Measurements from ENCODE around the gene KCNQ1OT1.

Gene KCNQ1OT1

DNA sequence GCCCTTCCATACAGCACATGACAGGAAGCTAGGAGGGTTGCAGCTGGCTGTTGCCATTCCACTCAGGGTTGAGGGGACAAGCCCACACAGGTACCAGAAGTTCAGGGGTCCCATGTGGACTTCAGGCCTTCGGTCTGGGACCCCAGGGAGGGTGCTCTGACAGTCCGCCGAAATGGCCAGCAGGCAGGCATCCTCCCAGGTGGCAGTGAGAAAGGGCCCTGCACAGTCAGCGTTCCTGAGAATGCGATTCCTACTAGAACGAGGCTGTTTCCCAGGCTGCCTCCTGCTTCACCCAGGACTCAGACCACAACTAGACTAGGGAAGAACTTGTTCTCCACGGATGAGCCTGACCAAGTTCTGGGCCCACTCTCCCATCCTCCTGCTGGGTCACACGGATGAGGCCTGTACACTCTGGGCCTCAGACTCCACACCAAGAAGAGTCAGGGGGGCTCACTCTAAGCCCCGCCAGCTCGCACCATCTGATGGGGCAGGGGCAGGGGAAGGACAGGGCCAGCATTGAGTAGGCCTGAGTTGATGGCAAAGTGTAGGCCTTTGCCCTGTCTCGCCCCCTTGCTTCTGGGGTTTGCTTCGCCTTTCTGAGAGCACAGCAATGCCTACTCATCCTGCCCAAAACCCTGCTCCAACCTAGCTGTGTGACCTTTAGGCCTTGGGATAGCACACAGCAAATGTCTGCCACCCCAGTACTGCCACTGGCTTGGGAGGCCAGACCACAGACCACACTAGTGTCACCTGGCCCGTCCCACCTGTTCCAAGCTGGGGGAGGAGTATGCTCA, 14.0 kb downstream of the KCNQ1OT1 start:
- DNase-seq = no peak

DNA sequence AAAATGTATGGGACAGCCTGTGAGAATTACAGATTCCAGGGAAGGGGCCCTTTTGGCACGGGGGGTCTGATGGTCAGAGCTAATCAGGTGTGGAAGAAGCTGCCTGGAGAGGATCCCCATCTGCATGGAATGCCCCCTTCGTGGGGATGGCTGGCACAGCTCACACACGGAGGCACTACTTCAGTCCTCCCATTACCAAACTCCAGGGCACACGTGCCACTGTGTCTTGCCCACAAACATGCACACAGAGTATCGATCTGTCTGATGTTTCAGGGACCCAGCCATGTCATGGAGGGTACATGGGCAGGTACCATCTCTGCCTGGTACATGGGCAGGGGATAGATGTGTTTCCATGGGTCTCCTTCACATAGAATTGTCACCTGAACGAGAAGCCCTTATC, 14.7 kb downstream of the KCNQ1OT1 start:
- no peak for DNase-seq

DNA sequence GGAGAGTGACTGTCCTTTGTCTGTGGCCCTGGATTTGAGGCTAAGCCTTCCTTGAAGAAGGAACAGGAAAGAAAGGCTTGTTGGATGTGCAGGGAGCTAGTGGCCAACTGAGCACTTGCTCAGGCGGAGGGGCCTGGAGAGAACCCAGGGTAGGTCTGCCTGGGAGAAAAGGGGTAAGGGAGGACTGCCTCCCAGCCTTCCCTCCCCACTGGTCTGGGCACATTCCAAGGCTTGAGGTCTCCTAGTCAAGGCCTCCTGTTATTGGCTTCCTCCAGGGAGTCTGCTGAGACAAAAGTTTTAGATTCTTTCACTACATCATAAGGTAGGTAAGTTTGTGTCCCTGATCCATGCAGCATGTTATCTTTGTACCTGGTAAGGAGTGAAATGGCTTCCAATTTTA, 15.2 kb downstream of the KCNQ1OT1 start:
- DNase-seq = no peak

DNA sequence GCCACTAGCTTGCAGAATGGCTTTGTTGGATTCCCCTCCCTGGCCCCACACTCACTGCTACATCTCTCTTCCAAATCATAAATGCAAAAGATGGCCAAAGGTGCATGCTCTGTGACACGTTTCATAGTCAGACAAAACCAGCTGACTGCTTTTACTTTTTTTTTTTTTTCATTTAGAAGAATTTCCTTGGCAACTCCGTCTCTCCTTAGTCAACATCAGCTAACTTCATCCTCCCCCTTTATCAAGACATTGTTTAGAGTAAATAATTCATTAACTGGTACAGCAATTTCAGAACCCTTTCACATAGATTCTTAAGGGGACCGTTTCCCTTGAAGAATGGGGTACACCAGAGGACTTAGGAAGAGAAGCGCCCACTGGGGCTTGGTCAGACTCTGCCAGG, 16.0 kb downstream of the KCNQ1OT1 start:
- DNase-seq = no peak

DNA sequence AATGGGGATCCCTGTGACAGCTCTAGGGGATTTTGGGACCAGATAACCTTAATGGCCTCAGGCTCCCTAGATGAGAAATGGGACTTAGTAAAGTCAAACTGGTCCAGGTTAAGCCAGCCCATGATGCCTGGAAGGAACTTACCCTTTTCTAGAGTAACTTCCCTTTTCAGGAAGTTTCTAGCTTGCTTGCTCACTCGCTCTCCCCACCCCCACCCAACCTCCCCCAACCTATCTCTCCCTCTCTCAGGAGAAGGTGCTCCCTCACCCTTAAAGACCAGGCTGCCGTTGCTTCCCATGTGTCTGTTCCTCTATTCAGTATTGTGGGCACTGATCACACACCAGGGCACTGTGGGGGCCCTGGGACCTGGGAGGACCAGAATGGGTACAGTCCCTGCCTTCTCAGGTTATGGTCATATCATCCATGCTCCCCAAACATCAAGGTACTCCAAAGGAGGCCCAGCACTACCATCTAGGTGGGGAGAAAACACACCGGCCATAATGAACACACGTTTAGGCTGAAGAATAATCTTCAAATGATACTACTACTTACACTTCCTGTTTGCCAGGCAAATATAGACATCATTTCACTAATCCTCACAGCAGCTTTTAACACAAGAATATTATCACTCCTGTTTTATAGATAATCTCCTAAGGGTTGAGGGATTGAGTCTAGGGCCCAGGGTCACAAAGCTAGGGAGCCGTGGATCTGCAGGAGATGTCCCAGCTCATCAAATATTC, 18.2 kb downstream of the KCNQ1OT1 start:
- no peak for DNase-seq

DNA sequence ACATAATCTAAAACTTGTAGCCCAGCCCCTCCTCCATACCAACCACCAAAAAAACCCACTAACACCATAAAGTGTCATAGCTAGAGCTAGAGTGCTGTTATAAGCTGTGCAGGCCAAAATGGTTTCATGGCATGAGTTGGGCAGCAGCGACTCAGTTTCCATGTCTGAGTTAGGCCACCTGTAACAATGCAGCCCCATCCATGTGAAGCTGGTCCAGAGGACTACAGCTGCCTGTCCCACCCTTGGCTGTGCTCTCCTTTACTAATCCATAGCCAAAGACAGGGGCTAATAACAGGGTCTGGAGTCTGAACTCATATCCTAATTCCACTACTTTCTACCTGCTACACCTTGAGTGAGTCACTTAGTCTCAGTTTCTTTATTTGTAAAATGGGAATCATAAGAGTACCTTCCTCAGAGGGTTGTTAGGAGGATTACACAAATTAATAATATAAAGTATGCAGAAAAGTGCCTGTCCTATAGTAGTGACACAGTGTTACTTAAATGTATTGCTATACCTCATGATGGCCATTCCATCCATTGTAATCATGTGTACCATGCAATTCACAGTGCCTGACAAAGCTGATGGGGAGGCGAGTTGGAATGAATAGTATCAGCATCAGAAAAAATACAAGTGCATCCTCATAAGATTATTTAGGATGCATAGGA, 20.6 kb downstream of the KCNQ1OT1 start:
- DNase-seq = no peak

DNA sequence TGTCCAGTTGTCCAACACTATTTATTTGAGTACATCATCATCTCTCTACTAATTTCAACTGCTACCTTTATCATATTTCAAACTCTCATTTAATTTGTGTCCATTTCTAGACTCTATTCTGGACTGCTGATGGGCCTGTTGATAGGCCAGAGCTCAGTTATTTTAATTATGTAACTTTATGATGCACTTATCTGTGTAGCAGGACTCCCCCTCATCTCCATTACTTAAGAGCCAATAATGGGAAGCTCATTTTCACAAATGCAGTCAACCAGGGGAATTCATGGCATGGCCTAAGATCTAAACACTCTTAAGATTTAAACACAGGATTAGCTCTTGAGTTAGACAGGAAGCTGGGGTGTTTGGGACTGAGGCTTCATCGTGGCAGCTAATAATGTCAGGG, 21.4 kb downstream of the KCNQ1OT1 start:
- no peak for DNase-seq

DNA sequence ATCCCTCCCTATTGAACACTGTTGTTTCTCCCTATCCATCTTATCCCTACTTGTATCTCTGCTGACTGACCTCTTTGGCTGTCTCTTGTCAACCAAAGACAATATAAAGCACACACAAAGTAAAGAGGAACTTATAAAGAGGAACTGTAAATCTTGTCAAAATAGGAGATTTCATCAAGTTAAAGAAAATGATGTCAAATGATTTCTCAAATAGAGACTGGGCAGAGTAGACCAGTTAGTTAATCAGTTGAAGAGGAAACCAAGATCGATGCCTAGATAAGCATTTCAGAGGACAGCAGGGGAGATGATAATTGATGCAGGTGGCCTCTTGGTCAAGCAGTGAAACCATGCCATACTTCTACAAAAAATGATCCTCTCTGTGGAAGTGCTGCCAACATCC, 22.7 kb downstream of the KCNQ1OT1 start:
- no peak for DNase-seq

DNA sequence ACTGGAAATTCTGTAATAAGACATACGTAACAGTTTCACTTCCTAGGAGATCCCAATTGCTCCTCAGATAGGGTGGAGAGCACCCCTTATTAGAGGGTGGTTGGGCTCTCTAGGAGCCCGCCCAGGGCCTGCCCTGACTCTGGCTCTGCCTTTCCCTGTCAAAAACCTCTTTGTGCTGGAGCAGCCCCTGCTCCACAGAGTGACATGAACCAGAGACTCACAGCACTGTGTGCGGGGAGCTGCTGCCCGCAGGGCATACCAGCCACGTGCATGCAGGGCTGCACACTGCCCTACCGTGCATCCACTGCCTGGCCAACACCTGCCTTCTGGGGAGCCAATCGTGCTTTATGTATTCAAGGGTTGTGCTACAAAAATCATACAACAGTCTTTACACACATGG, 24.3 kb downstream of the KCNQ1OT1 start:
- no peak for DNase-seq

DNA sequence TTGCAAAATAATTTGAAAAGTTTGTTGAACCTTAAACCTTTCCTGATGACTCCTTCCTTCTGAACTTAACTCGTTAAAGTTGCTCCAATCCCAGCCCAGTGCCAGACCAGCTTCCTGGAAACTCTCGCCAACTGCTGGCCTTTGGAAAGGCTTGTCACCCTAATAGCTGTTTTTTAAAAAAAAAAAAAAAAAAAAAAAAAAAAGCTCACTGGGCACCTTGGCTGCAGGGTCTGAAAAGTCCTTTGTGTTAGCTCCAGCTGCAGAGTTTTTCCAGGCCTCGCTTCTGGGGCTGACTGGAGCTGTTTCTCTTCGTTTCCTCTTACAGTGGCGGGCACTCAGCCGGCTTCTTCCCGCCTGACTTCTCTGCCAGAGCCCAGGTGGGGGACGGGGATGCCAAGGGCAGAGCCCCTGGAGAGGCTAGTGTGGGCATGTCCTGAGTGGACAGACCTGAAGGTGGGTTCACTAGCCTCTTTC, 25.1 kb downstream of the KCNQ1OT1 start:
- DNase-seq = no peak

DNA sequence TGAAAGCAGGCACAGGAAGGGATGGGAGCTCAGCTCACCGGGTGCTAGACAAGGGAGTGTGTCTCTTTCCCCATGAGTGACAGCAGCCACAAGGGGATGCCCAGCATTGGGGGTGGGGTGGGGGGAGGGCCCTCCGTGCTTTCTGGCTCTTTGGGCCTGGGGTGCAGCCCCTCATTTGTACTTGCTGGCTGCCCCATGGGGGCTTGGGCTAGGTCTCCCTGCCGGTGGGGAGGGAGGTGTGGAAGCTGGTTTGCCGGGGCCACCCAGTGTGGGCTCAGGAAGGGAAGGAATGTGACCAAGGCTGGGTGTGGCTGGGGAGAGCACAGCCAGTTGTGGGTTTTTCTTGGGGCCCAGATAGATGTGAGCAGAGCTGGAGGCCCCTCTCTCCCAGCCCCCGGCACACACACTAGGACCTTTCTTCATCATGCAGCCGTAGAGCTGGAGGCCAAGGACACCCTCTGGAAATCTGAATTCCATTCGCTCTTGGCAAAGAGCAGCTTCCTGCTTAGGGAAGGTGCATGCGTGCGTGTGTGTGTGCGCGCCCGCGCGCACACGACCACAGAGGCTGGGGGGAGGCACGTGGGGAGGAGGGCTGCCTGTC, 25.8 kb downstream of the KCNQ1OT1 start:
- no peak for DNase-seq

DNA sequence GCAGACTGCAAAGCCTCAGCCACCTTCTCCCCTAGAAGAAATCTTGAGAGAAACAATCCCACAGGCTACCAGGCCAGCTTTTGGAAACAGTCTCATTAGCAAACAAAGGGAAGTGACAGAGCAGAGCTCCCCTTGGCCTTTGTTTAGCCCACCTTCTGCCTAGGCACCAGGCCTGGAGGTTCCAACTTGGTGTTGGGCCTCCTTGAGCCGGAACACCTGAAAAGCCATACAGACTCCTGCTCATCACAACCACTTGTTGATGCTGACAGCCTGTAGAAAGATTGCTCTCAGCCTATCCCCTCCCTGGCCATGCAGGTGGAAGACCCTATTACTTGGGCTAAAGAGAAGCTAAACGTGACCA, 26.6 kb downstream of the KCNQ1OT1 start:
- no peak for DNase-seq

DNA sequence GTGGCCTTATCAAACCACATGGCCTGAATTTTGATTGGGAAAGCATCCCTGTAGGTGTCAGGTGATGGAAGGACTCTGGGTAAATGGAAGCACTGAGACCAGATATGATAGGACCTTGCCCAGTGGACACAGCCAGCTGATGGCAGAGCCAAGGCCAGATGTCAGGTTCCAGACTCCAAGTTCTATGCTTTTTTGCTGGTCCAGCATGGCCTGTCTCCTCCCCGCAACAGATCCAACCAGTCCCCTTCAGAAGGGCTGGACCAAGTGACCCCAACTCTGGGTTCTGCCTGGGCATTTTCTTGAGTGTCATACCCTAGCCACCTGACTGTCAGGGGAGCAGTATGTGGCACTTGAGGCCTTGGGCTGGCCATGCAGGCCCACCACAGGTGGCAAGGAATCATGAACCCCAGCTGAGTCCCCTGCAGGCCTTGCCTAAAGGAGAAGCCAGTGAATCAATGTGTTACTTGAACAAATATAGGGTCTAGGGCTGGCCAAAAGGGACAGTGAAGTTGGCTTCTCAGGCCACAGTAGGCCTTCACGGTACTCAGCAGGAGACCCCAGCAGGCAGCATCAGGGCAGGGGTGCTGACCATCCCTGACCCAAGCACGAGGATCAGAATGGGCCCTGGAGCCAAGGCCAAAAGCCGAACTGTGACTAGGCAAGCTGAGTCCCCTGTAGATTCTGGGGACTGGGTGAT, 27.1 kb downstream of the KCNQ1OT1 start:
- DNase-seq = no peak

DNA sequence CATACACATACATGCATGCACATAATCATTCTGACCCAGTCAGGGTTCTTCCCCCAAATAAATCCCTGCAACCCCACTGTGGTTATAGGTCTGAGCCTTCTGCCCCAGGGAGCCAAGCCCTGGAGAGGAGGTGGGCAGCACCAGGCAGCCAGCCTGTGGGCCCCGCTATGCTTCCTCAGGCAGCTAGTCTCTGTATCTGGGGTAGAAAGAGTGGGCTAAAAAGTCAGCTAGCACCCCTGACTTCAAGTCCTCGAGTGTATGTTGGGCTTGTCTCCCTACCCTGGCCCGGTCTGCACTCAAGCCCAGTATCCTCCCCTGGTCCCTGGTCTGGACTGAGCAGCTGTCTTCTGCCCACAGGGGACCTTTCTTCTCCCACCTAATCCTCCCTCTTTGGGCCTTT, 28.0 kb downstream of the KCNQ1OT1 start:
- DNase-seq = no peak

DNA sequence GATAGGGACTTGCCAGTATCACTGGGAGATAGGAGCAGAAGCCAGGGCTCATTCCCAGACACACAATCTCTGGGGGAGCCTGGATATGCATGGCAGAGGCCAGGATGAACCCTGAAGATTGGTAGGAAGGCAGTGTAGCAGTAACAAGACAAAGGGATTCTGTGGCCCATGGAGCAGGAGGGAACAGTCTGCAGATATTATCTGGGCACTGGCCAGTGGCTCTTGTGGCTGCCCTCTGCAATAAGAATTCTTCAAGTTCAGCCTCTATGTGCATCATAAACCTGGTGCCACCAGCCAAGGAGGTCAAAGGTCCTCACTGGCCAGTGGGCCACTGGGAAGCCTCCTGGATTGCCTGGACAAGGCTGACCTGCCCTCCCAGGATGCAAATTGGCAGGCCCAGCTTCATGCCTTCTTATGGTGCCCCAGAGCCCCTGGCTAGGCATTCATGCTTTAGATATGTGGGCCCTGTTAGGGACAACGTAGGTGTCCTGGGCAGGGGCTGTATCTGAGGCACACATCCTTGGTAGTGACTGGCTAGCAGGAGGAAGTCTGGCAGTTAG, 29.2 kb downstream of the KCNQ1OT1 start:
- no peak for DNase-seq

DNA sequence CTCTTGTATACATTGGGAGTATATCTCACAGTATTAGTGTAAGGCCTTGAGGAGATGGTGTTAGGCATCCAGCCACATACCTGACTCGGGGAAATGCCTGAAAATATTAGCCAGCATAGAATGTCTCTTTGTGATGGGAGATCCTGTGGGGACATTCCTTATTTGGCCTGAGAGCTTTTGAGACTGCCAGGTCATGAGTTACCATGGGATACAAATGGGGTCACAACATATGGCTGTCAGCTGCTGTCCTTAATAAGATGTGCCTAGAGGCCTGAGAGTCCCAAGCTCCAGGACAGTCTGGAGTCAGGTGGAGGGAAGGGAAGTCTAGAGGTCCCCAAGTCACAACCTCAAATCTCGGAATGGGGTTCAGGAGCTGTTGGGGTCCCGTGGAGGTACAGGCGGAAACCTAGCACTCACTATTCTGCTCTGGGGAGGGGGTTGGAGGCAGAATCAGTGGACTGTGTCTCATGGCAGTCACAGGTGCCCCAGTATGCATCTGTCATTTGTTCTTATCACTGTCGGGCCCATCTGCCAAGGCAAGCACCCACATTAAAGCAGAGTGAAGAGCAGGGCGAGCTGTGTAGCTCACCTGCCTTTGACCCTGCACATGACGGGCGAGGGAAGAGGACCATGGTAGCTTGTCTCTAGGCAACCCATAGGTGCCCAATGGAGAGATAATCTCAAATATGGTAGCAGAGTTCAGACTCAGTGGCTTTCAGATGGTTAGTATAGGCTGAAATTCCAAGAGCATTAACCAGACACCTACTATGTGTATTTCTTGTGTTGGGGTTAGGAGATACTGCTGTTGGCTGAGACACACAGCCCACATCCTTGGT, 29.9 kb downstream of the KCNQ1OT1 start:
- no peak for DNase-seq

DNA sequence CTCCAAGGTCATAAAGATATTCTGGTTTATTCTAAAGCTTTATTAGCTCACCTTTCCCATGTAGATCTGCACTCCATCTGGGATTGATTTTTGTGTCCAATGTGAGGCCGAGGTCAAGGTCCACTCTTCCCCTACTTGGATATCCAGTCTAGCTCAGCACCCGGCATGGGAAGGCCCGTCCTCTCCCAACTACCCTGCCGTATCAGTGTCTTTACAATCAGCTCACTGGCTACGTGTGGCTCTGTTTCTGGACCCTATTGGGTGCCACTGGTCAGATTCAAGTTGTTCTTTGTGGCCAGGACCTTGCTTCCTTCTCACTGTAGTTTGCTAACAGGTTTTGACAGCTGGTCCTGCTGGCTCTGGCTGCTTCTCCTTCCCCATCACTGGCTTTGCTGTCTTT, 30.9 kb downstream of the KCNQ1OT1 start:
- DNase-seq = no peak

DNA sequence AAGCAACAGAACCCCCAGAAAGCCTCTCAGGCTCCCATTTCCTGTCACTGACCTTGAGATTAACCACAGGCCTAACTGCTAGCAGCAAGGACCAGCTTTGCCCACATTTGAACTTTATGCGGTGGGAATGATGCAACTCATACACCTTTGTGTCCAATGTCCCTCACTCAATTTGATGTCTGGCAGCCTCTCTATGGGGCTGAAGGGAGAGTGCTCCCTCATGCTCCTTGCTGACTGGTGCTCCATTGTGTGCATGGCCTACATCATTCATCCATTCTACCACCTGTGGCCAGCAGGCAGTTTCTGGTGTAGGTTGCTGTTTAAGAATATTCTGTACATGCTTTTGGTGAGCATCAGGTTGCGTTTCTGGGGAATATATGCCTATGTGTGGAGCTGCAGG, 31.9 kb downstream of the KCNQ1OT1 start:
- no peak for DNase-seq

DNA sequence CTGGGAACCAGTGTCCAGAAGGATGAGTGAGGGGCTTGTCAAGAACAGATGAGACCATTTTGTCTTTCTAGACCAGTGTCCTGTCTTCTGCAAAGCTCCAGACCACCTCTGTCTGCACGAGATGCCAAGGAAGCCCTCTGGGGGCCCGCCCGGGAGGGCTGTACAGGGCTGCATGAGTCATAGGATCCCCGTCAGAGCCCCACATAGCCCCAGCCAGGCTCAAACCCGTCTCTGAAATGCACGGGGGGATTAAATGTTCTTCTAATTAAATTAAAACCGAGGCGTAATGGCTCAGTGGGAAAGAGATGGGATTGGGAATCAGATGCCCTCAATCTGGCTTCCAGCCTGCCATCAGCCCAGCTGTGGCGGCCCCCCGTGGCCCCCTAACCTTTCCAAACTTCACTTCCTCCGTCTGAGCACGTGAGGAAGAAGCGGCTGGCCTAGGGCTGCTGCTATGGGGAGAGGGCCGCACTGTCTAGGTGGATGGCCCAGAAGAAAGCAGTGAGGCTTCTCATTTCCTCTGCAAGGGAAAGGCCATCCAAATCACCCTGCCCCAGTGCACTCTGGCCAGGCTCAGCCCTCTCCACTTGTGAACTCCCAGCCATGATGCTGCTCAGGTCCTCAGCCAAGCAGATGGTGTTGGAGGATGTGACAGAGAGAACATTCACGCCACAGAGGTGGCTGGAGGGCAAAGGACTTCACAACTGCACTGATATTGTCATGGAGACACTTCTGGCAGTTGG, 32.8 kb downstream of the KCNQ1OT1 start:
- DNase-seq = no peak

DNA sequence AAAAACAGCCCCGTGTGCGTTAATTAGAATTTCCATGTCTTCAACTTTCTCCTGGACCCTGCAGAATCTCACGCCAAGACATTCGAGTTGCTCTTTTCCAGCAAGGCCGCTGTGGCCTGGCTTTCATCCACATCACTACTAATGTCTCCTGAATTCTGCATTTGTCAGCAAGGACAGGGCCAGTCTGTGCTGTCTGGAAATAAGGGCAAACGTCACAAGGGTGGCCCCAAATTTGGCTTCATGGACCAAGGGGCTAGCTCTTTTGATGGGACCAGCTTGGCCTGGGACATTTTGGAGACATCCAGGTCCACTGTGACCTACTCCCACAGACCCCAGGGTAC, 33.4 kb downstream of the KCNQ1OT1 start:
- no peak for DNase-seq
